ENCODE results near the gene CRYL1.

Gene CRYL1

DNA sequence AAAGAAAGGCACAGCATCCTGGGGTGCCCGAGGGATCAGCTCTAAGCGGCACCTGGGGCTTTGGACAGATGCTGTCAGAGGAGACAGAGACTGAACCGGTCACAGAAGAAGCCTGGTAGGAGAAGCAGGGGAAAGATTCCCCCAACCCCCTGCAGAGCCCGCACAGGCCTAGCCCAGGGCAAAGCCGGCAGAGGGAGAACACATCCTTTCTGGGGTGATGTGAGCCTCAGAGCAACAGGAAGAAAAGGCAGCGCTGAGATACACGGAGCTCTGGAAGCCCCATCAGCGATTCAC lies 101.2 kb downstream of the CRYL1 start:
- TF ChIP-seq, protein P1, sequence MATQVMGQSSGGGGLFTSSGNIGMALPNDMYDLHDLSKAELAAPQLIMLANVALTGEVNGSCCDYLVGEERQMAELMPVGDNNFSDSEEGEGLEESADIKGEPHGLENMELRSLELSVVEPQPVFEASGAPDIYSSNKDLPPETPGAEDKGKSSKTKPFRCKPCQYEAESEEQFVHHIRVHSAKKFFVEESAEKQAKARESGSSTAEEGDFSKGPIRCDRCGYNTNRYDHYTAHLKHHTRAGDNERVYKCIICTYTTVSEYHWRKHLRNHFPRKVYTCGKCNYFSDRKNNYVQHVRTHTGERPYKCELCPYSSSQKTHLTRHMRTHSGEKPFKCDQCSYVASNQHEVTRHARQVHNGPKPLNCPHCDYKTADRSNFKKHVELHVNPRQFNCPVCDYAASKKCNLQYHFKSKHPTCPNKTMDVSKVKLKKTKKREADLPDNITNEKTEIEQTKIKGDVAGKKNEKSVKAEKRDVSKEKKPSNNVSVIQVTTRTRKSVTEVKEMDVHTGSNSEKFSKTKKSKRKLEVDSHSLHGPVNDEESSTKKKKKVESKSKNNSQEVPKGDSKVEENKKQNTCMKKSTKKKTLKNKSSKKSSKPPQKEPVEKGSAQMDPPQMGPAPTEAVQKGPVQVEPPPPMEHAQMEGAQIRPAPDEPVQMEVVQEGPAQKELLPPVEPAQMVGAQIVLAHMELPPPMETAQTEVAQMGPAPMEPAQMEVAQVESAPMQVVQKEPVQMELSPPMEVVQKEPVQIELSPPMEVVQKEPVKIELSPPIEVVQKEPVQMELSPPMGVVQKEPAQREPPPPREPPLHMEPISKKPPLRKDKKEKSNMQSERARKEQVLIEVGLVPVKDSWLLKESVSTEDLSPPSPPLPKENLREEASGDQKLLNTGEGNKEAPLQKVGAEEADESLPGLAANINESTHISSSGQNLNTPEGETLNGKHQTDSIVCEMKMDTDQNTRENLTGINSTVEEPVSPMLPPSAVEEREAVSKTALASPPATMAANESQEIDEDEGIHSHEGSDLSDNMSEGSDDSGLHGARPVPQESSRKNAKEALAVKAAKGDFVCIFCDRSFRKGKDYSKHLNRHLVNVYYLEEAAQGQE (IDR thresholded peaks at IDR 0.05; ENCODE audit: insufficient read depth in 1 of 2, low read depth in 2 of 2, low read length in 2 of 2) = no peak
- TF ChIP-seq TAF1 (IDR thresholded peaks at IDR 0.05; ENCODE audit: borderline replicate concordance, insufficient read depth, low read length) (no peak), SIN3A (IDR thresholded peaks at IDR 0.05; ENCODE audit: borderline replicate concordance, insufficient read depth, low read length) (no peak), POLR2AphosphoS5 (IDR thresholded peaks at IDR 0.05; ENCODE audit: low read depth, low read length) (no peak), FOXP2 (optimal IDR thresholded peaks at IDR 0.05; ENCODE audit: borderline replicate concordance, extremely low read depth, extremely low read length, insufficient read depth) (no peak)

DNA sequence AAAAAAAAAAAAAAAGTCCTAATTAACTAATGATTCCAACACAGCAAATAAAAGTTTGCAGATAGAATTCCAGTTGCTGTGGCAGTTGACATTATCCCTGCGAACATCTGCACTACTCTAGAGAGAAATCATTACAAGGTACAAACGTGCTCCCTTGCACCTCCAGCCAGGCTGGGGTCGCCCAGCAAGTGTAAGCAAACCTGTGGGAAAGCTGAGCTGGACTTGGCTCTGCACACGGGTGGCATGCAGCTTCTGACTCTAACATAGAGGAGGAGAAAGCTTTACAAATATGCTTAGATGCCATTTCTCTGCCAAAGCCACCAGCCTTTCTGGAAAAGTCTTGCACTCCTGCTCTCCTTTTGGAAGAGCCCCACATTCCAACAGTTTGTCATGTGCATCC lies 103.3 kb downstream of the CRYL1 start:
- TF ChIP-seq TAF1 (IDR thresholded peaks at IDR 0.05; ENCODE audit: borderline replicate concordance, insufficient read depth, low read length) (no peak), FOXP2 (optimal IDR thresholded peaks at IDR 0.05; ENCODE audit: borderline replicate concordance, extremely low read depth, extremely low read length, insufficient read depth) (no peak), SIN3A (IDR thresholded peaks at IDR 0.05; ENCODE audit: borderline replicate concordance, insufficient read depth, low read length) (no peak), POLR2AphosphoS5 (IDR thresholded peaks at IDR 0.05; ENCODE audit: low read depth, low read length) (no peak)
- TF ChIP-seq, protein P1 (IDR thresholded peaks at IDR 0.05; ENCODE audit: insufficient read depth in 1 of 2, low read depth in 2 of 2, low read length in 2 of 2) = no peak

DNA sequence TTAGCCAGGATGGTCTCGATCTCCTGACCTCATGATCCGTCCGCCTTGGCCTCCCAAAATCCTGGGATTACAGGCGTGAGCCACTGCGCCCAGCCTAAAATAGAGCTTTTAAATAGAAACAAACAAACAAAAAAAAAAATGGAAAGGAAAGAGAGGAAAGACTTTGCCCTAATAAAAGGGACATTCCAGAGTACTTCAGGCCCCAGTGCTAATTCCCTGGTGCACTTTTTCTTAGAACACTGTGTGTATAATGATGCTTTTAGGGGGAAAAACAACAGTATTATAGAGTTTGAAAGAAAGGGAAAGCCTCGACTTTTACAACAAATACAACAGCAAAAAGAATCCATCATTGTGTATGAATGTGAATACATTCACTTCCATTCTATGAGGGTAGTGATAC lies 104.7 kb downstream of the CRYL1 start:
- no peak for TF ChIP-seq FOXP2 (optimal IDR thresholded peaks at IDR 0.05; ENCODE audit: borderline replicate concordance, extremely low read depth, extremely low read length, insufficient read depth)
- no peak for TF ChIP-seq TAF1 (IDR thresholded peaks at IDR 0.05; ENCODE audit: borderline replicate concordance, insufficient read depth, low read length)
- TF ChIP-seq, protein P1 (IDR thresholded peaks at IDR 0.05; ENCODE audit: insufficient read depth in 1 of 2, low read depth in 2 of 2, low read length in 2 of 2) = no peak
- TF ChIP-seq SIN3A (IDR thresholded peaks at IDR 0.05; ENCODE audit: borderline replicate concordance, insufficient read depth, low read length) = no peak
- no peak for TF ChIP-seq POLR2AphosphoS5 (IDR thresholded peaks at IDR 0.05; ENCODE audit: low read depth, low read length)

DNA sequence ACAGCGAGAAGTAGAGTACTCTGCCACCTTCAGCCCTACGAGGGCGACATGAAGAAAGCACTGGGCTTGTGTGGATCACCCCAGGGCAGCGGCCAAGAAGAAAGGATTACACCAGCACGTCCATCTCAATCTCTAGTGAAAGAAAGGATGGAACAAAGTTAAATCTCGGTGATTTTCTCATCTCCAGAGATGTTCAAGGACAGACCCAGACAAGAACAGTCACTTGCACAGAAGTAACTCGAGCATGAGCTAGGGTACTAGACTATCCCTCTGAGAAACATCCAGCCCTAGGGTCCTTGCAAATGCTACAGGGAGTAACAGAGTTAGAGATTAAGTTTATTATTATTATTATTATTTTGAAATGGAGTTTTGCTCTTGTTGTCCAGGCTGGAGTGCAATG lies 106.7 kb downstream of the CRYL1 start:
- TF ChIP-seq FOXP2 (optimal IDR thresholded peaks at IDR 0.05; ENCODE audit: borderline replicate concordance, extremely low read depth, extremely low read length, insufficient read depth) (no peak), SIN3A (IDR thresholded peaks at IDR 0.05; ENCODE audit: borderline replicate concordance, insufficient read depth, low read length) (no peak), POLR2AphosphoS5 (IDR thresholded peaks at IDR 0.05; ENCODE audit: low read depth, low read length) (no peak), TAF1 (IDR thresholded peaks at IDR 0.05; ENCODE audit: borderline replicate concordance, insufficient read depth, low read length) (no peak)
- TF ChIP-seq, protein P1 (IDR thresholded peaks at IDR 0.05; ENCODE audit: insufficient read depth in 1 of 2, low read depth in 2 of 2, low read length in 2 of 2) = no peak

DNA sequence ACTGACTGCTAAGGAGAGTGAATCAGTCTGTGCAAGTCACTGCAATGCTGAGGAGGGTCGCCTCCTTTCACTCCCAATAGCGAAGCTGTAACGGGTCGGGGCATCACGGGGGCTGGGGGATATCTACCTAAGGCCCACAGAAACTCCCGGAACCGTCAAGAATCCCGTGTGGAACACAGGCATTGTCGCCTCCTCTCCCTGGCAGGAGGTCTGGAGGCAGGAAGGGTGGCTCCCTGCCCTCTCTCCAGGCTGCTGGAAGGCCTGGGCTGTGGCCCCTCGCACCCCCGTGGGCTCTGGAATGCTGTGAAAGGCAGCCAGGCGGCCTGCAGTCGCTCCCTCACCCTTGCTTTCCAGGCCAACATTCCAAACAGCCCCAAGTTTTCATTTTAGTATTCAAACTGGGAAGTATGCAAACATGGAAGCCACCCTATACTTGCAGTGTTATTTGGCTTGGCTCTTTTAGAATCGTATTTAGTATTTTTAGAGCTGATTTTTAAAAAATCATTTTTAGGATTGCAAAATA lies 109.4 kb downstream of the CRYL1 start:
- TF ChIP-seq, protein P1 (IDR thresholded peaks at IDR 0.05; ENCODE audit: insufficient read depth in 1 of 2, low read depth in 2 of 2, low read length in 2 of 2) = no peak
- TF ChIP-seq POLR2AphosphoS5 (IDR thresholded peaks at IDR 0.05; ENCODE audit: low read depth, low read length) (no peak), SIN3A (IDR thresholded peaks at IDR 0.05; ENCODE audit: borderline replicate concordance, insufficient read depth, low read length) (no peak), FOXP2 (optimal IDR thresholded peaks at IDR 0.05; ENCODE audit: borderline replicate concordance, extremely low read depth, extremely low read length, insufficient read depth) (no peak), TAF1 (IDR thresholded peaks at IDR 0.05; ENCODE audit: borderline replicate concordance, insufficient read depth, low read length) (no peak)
